Spinal cord (tissue), 10 donors: ENCODE measurements around the gene TENM3. TPM values are rescaled to one million over a fixed set of nuclear protein-coding genes. Genes with fewer than 3 reads are reported as not detected.

Source experiments
- DNase-seq, 6 donors: peaks; one replicate each; pipeline versions ENCODE4 v3.0.0 to v3.0.0-alpha.2; 2013 to 2015; ENCODE audit warnings: low spot score in 6 of 6, low read depth in 4 of 6
- H3K27ac ChIP-seq: one replicate; pipeline ENCODE4 v1.5.1; 2013; ENCODE audit warnings: low read depth, low read length, control low read depth
- H3K27me3 ChIP-seq: one replicate; pipeline ENCODE4 v1.6.1; 2013; ENCODE audit warnings: low read length; ENCODE audit not compliant: control insufficient read depth, insufficient read depth
- H3K36me3 ChIP-seq: one replicate; pipeline ENCODE4 v1.6.1; 2013; ENCODE audit warnings: low read length; ENCODE audit not compliant: control insufficient read depth, insufficient read depth
- H3K4me1 ChIP-seq: one replicate; pipeline ENCODE4 v1.6.1; 2013; ENCODE audit warnings: low read length; ENCODE audit not compliant: control insufficient read depth, insufficient read depth
- H3K4me3 ChIP-seq: one replicate; pipeline ENCODE4 v1.5.1; 2013; ENCODE audit warnings: low read depth, low read length, control low read depth
- H3K9me3 ChIP-seq: one replicate; pipeline ENCODE4 v1.6.1; 2013; ENCODE audit warnings: low read length; ENCODE audit not compliant: control insufficient read depth, insufficient read depth
- WGBS: methylation state at CpG from one replicate; pipeline ENCODE4 v1.1.5; 2013; ENCODE audit warnings: missing lambda C conversion rate; ENCODE audit not compliant: insufficient coverage; 5-methylcytosine and 5-hydroxymethylcytosine counted together
- polyA plus RNA-seq, 2 donors: library from polyadenylated mRNA; unstranded; fragments of 120-200 nt; gene quantifications; one replicate each; pipeline ENCODE4 v1.2.1, GENCODE V29; 2013; ENCODE audit not compliant: insufficient read length in 2 of 2
- total RNA-seq, 2 donors: library from RNA; depleted of rRNA in 1 of 2; stranded (reverse); fragments of 120-200 nt in 1 of 2; fragments of >200 nt in 1 of 2; gene quantifications; one replicate each; pipeline versions ENCODE4 v1.2.3 to v1.2.4, GENCODE V29; 2013 to 2014
- donor health status: healthy.

Gene TENM3
- total and polyA plus RNA-seq, 4 donors, result 25.8 to 57.5 (median 38.7) TPM

DNA sequence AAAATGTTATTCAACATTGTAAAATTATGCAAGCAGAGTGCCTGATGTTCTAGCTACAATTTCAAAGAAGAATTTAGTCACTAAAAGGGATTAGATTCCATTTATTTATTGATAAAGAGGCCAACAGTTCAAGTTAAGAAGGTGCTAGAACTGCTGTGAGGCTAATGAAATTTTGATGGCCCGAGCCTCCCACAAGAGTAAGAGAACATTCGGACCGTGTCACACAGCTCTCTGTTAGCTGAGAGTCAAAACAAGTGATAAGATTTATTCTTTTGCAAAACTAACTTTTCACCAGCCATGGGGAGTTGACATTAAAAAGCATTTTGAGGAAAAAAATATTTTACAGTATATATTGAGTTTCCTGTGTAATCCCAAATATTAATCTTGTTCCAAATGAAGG, 106.8 kb downstream of the TENM3 start:
- Histone ChIP-seq H3K36me3 (no peaks in the 10 kb centered on the region), H3K4me1 (no peaks in the 10 kb centered on the region), H3K9me3 (no peaks in the 10 kb centered on the region), H3K27me3 (no peaks in the 10 kb centered on the region), H3K27ac (no peak overlapping the region), H3K4me3 (no peak overlapping the region)
- WGBS, result no CpG with 5 or more reads among the region's 3 CpGs
- DNase-seq, result no peak

DNA sequence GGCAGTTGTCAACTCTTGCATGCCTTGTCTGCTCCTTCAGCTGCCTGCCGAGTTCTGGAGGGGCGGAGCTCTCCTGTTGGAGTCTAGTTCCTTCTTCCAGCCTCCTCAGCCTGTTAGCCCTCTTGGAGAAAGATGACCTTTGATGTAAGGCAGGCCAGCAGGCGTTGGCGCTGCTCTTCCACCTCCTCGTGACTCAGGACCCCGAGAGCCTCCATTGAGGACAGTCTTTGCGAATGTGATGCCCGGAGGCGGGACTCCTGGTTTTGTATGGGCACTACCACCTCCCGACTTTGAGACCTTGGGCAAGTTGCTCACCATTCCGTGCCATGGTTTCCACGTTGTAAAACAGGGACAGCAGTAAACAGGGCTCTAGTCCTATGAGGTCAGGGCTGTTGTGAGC, 108.3 kb downstream of the TENM3 start:
- H3K27ac ChIP-seq, result no peak overlapping the region
- H3K27me3 ChIP-seq, result no peaks in the 10 kb centered on the region
- H3K4me3 ChIP-seq, result no peak overlapping the region
- WGBS, result 93% methylated on average over 12 of the region's 12 CpGs
- DNase-seq, result no peak
- no peaks in the 10 kb centered on the region for H3K36me3 ChIP-seq
- H3K4me1 ChIP-seq, result no peaks in the 10 kb centered on the region
- H3K9me3 ChIP-seq, result no peaks in the 10 kb centered on the region

GRCh38 chr4:182354106-182354505, 110.9 kb downstream of the TENM3 start:
- H3K9me3 ChIP-seq, result no peaks in the 10 kb centered on the region
- no peaks in the 10 kb centered on the region for H3K36me3 ChIP-seq
- no peak overlapping the region for H3K27ac ChIP-seq
- no peak overlapping the region for H3K4me3 ChIP-seq
- WGBS, result no CpG with 5 or more reads among the region's 3 CpGs
- no peaks in the 10 kb centered on the region for H3K4me1 ChIP-seq
- no peak for DNase-seq
- H3K27me3 ChIP-seq, result no peaks in the 10 kb centered on the region

DNA sequence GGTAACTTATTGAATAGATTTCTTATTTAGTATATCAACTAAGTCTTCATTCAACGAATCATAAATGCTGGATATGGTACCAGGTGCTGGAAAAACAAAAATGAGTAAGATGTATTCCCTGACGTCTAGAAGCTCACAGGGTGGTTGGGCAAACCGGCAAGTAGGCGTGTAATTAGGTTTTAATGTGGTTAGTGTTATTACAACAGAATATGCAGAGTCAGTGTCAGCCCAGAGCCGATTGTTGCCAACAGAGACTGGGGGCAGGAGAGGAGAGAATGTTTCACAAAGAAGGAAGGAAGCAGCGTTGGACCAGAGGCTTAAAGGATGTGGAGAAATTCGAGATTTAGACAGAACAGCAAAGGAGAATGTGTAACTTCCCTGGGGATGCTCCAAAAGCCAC, 111.7 kb downstream of the TENM3 start:
- peak in 1 of 6 donors; percentile 78 for DNase-seq
- Histone ChIP-seq H3K36me3 (no peaks in the 10 kb centered on the region), H3K27ac (no peak overlapping the region), H3K9me3 (no peaks in the 10 kb centered on the region), H3K4me1 (no peaks in the 10 kb centered on the region), H3K27me3 (no peaks in the 10 kb centered on the region), H3K4me3 (no peak overlapping the region)
- 25% methylated on average over 7 of the region's 7 CpGs for WGBS

DNA sequence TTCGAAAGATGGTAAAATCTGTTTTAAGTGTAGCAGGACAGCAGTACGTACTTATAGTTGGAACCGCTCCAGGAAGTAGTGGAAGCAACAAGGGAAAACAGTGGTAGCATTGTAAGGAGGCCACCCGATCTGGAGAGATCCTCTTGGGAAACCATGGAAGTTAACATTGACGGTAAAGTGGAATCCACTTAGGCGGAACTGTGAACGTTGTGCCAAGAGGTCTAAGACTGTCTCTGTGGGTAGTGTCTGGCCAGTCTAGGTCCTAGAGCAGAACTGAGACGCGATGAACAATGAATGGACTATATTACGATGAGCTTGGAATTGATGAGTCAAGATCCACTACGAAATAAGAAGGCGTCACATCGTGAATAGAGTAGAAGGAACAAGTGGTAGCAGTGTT, 124.0 kb downstream of the TENM3 start:
- H3K4me3 ChIP-seq, result no peak overlapping the region
- H3K27ac ChIP-seq, result no peak overlapping the region
- peak in 5 of 6 donors; percentile 15 to 68 (median 29) for DNase-seq

GRCh38 chr4:182369211-182369610, 126.0 kb downstream of the TENM3 start:
- no peak for DNase-seq
- no peaks in the 10 kb centered on the region for H3K27me3 ChIP-seq
- no peaks in the 10 kb centered on the region for H3K9me3 ChIP-seq
- 71% methylated on average over 2 of the region's 3 CpGs for WGBS
- no peaks in the 10 kb centered on the region for H3K36me3 ChIP-seq
- no peak overlapping the region for H3K27ac ChIP-seq
- H3K4me3 ChIP-seq, result no peak overlapping the region
- H3K4me1 ChIP-seq, result no peaks in the 10 kb centered on the region

More for the DNA sequence above, 124.0 kb downstream of the TENM3 start:
- Histone ChIP-seq H3K36me3 (no peaks in the 10 kb centered on the region), H3K27me3 (no peaks in the 10 kb centered on the region), H3K9me3 (no peaks in the 10 kb centered on the region), H3K4me1 (no peaks in the 10 kb centered on the region)
- 51% methylated on average over 13 of the region's 13 CpGs for WGBS

GRCh38 chr4:182370491-182370890, 127.3 kb downstream of the TENM3 start:
- Histone ChIP-seq H3K27ac (no peak overlapping the region), H3K9me3 (no peaks in the 10 kb centered on the region)

GRCh38 chr4:182380771-182381181, 137.6 kb downstream of the TENM3 start:
- H3K9me3 ChIP-seq, result no peaks in the 10 kb centered on the region
- WGBS, result 71% methylated on average over 6 of the region's 8 CpGs
- no peak for DNase-seq
- no peaks in the 10 kb centered on the region for H3K4me1 ChIP-seq
- no peak overlapping the region for H3K4me3 ChIP-seq
- H3K27me3 ChIP-seq, result no peaks in the 10 kb centered on the region
- no peak overlapping the region for H3K27ac ChIP-seq
- no peaks in the 10 kb centered on the region for H3K36me3 ChIP-seq

More at GRCh38 chr4:182370491-182370890, 127.3 kb downstream of the TENM3 start:
- DNase-seq, result no peak
- no peaks in the 10 kb centered on the region for H3K27me3 ChIP-seq
- no peak overlapping the region for H3K4me3 ChIP-seq
- no peaks in the 10 kb centered on the region for H3K36me3 ChIP-seq
- no peaks in the 10 kb centered on the region for H3K4me1 ChIP-seq
- 93% methylated on average over 2 of the region's 4 CpGs for WGBS

GRCh38 chr4:182382941-182383340, 139.7 kb downstream of the TENM3 start:
- H3K4me3 ChIP-seq, result no peak overlapping the region
- whole genome bisulfite sequencing, result 79% methylated on average over 6 of the region's 6 CpGs
- no peak for DNase-seq
- H3K9me3 ChIP-seq, result no peaks in the 10 kb centered on the region
- H3K36me3 ChIP-seq, result no peaks in the 10 kb centered on the region
- H3K4me1 ChIP-seq, result no peaks in the 10 kb centered on the region
- no peaks in the 10 kb centered on the region for H3K27me3 ChIP-seq
- no peak overlapping the region for H3K27ac ChIP-seq

DNA sequence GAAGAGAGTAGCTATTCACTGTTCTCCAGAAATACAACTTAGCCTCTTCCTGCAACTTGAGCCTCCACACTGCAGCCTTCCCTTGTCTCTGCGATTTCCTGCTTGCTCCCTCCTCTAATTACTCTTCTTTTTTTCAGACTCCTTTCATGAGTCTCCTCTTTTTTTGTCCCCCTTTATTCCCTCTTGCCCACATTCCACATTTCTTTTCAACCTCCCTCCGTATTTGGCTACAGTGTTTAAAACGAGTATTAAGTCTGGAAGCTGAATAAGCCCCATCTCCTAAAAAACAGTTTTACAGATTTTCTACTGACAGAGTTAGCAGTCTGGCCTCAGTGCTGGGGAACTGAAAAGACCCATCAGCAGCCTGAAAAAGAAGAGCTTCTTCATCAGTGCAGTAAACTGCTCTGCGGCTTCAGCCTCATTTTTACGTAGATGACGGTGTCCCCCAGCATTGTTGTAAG, 141.5 kb downstream of the TENM3 start:
- H3K4me3 ChIP-seq, result no peak overlapping the region
- H3K27ac ChIP-seq, result no peak overlapping the region
- no peaks in the 10 kb centered on the region for H3K36me3 ChIP-seq
- WGBS, result 0% methylated on average over 1 of the region's 6 CpGs
- no peaks in the 10 kb centered on the region for H3K27me3 ChIP-seq
- H3K4me1 ChIP-seq, result no peaks in the 10 kb centered on the region
- peak in 4 of 6 donors; percentile 17 to 71 (median 32) for DNase-seq
- H3K9me3 ChIP-seq, result no peaks in the 10 kb centered on the region
